ENCODE results near the gene INPP5J.
"Not testable (repeated sequence)": the region's sequence is repeated elsewhere in the genome, so short reads cannot be mapped to it uniquely, and the experiment has no call there.

INPP5J gene

GRCh38 chr22:31088233-31088986, 34.4 kb upstream of the INPP5J start:
- DNase-seq = no peak

- DNase-seq = no peak
Observed at GRCh38 chr22:31089160-31090100, 33.3 kb upstream of the INPP5J start.

GRCh38 chr22:31090217-31091085, 32.3 kb upstream of the INPP5J start:
- no peak for DNase-seq

DNA sequence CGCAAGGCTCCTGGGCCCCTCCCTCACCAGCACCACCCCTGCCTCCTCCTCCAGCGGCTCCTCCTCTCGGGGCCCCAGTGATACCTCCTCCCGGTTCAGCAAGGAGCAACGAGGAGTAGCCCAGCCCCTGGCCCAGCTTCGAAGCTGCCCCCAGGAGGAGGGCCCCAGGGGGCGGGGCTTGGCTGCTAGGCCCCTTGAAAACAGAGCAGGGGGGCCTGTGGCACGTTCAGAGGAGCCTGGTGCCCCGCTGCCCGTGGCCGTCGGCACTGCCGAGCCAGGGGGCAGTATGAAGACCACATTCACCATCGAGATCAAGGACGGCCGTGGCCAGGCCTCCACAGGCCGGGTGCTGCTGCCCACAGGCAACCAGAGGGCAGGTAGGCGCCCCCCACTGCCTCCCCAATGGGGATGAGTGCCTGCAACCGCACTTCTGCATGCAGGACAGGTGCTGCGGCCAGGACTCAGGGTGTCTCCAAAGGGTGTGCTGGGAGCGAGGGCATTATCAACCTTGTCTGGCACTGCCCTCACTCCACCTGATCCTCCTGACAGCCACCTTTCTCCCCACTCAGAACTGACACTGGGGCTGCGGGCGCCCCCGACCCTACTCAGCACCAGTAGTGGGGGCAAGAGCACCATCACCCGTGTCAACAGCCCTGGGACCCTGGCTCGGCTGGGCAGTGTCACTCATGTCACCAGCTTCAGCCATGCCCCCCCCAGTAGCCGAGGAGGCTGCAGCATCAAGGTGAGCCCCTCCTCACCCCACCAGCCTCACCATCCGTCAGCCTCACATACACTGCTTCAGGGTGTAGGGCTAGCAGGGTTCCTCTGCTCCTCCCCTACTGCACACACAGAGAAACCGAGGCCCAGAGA, 31.4 kb upstream of the INPP5J start:
- DNase-seq = no peak

GRCh38 chr22:31092161-31092560, 30.6 kb upstream of the INPP5J start:
- no peak for DNase-seq

DNA sequence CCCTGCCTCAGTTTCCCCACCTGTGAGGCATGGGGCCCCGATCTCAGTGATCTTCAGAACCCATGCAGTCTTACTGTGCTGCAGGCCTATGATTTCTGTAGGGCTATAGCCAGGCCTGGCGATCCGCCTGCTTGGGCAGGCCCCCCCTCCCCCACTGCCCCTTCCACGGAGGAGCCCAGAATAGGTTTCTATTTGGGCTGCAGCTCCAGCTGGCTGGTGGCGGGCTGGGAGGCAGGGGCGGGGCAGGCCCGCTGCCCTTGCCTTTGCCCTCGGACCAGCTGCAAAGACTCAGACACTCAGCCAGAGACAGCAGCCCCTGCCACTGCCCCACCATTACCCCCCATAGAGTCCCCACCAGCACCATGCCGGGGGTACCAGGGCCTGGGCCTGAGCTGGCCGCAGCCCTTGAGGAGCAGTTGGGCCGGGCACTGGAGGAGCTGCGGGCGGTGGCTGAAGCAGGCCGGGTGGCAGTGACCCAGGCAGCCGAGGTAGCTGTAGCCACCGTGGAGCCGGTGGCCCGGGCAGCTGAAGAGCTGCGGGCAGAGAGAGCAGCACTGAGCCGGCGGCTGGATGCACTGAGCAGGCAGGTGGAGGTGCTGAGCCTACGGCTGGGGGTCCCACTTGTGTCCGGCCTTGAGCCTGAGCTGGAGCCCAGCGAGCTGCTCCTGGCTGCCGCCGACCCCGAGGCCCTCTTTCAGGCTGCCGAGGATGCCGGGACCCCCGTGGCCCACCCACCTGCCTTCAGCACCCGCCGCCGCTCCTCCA, 29.5 kb upstream of the INPP5J start:
- DNase-seq = no peak

GRCh38 chr22:31094021-31094551, 28.7 kb upstream of the INPP5J start:
- no peak for DNase-seq

- no peak for DNase-seq
Observed at GRCh38 chr22:31094741-31095140, 28.0 kb upstream of the INPP5J start.

GRCh38 chr22:31095637-31096249, 27.0 kb upstream of the INPP5J start:
- DNase-seq = no peak

GRCh38 chr22:31096657-31097279, 26.0 kb upstream of the INPP5J start:
- no peak for DNase-seq

GRCh38 chr22:31097539-31097938, 25.2 kb upstream of the INPP5J start:
- not testable (repeated sequence) for DNase-seq

DNA sequence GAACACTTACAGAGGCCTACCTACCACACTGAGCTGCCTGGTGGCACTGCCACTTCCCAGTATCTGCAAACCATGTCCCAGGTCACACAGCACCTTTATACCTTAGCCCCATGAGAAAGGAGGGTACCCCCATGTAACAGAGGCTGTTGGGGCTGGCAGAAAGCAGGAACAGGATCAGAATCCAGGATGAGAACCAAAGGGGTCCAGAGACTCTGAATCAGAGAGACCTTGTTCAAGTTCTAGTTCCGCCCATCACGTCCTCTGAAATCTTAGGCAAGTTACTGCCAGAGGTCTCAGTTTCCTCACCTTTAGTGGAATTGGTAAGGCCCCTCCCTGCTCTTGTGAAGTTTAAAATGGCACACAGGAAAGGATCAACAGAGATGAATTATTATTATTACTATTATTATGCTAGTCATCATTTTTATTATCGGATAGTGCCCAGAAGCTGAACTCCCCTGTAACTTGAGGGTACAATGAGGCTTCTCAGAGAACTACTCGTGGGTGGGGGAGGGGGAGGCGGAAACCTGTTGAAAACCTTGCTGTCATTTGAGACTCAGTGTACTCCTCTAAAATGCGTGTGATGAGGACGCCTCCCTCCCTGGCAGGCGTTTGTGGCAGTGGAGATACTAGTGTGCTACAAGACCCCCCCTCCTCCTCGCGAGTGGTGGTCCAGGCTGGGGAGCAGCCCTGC, 24.7 kb upstream of the INPP5J start:
- DNase-seq = no peak

GRCh38 chr22:31098632-31099110, 24.1 kb upstream of the INPP5J start:
- DNase-seq = no peak

DNA sequence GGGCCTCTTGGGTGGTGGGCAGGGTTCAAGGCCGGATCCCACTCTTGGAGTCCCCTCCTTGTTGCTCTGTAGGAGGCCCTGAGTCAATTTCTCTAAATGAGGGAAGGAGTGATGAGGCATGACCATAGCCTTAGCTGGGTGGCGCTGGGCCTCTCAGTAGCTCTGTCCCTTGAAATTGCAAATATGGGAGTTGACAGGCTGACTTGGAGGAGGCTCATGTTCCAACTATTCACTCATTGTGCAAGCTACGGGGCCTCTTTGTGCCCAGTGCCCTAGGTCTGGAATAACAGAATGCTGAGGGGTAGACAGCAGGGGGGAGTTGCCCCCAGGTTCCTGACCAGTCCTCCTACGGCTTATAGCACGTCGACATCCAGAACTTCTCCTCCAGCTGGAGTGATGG, 23.4 kb upstream of the INPP5J start:
- DNase-seq = no peak

DNA sequence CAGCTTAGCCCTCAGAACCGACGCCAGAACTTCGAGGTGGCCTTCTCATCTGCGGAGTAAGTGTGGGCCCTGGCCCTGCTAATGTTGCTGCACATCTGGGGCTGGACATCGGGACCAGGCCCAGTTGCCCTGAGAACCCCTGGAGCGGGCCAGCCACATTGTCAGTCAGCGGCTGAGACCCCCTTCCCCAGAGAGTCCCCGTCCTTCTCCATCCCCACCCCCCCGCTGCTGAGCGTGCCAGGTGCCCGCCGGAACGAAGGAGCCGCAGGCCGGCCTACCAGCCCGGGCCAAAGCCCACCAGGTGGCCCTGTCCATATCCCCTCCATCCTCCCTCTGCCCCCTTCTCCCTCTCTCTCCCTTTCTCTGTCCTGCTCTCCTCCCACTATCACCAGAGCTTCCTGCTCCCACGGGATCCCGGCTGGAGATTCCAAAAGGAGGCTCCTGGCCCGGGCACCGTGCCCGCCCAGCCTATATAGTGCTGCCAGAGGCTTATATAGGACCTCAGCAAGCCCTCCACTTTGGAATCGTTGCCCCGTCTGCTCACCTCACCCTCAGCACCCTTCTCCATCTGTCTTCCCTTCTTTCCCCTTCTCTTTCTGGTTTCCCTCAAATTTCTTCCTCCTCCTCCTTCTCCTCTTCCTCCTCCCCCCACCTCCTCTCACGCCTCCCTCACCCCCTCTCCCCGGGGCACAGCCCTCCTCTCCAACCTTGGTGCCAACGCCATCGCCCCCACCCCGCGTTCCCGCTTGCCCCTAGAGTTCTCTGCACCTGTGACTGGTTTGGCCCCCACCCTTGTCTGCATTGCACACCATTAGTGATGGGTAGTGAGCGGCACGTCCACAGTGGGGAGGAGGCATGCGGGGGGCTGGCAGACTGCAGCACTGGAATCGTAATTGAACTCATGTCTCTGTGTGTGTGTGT, 22.7 kb upstream of the INPP5J start:
- no peak for DNase-seq

DNA sequence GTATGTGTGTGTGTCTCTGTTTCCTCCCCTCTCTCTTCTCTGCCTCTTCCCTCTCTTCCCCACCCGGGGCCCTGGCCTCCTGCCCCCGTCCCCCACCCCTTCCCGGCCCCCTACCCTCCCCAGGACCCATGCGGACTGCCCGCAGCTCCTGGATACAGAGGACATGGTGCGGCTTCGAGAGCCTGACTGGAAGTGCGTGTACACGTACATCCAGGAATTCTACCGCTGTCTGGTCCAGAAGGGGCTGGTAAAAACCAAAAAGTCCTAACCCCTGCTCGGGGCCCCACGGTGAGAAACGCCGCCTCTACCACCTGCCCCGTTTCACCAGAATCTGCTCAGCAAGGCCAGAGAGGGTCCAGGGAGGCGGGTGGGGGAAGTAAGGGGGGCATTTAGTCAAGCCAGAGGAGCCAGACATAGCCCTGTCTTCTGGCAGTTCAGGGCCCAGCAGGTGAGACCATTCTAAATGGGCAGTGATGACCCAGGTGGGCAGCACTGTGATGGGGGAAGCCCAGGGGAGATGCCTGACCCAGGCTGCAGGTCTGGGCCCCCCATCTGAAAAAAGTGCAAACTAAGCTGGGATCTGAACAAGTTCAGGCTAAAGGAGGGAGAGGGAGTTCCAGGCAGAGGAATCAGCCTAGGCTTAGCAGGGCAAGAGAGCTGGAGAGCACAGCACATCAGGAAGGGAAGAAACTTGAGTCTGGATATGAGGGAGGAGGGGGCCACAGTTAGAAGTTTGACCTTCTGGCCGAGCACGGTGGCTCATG, 21.8 kb upstream of the INPP5J start:
- DNase-seq = no peak

DNA sequence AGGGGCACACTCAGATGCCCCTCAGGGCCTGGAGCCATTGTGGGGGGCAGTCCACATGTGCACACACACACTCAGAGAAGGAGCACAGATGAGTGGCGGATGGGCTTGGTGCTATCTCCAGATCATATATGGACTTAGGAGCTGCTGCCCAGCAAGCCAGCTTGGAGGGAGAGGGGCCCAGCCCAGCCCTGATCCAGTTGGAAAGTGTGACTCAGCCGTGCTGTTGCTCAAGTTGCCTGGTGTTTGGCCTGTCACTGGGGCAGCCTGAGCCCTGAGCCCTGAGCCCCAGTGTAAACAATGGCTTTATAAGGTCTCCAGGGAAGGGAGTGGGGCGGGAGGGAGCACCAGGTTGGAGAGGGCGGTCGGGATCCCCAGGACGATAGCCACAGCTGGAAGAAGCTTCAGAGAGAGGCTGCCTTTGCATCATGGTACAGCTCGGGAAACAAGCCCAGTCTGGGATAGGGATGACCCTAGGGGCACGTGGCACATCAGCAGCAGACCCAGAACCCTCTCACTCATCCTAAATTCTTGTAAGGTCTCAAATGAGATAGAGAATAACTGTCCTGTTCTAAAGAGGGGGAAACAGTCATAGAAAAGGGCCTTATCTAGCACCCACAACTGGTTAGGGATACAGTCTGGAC, 20.2 kb upstream of the INPP5J start:
- no peak for DNase-seq

All from SIG-M5 (cell line).